Spleen (tissue), 11 donors: Measurements from ENCODE around the gene TOM1L2. TPM values are rescaled to one million over a fixed set of nuclear protein-coding genes. Genes with fewer than 3 reads are reported as not detected.

Experiments used
- DNase-seq: peaks from one replicate; pipeline ENCODE4 v3.0.0-alpha.2; 2020
- H3K27ac ChIP-seq, 8 donors: fragments of 200-600 bp; sonication (generic) in 7 of 8; 1 replicate in 4 of 8; 2 replicates in 4 of 8; pipeline versions ENCODE4 v1.5.0 to v1.8.0; 2016 to 2021; ENCODE audit warnings: inconsistent platforms in 4 of 8, mild to moderate bottlenecking in 4 of 8, moderate library complexity in 1 of 8
- H3K27me3 ChIP-seq, 7 donors: fragments of 200-600 bp; sonication (generic) in 6 of 7; replicated peaks in 1 of 7; 1 replicate in 4 of 7; 2 replicates in 3 of 7; pipeline versions ENCODE4 v1.5.0 to v1.8.0; 2016 to 2021; ENCODE audit warnings: inconsistent platforms in 3 of 7, mild to moderate bottlenecking in 1 of 7
- H3K36me3 ChIP-seq, 6 donors: fragments of 200-600 bp; sonication (generic) in 5 of 6; 1 replicate in 4 of 6; 2 replicates in 2 of 6; pipeline versions ENCODE4 v1.5.0 to v1.8.0; 2016 to 2021; ENCODE audit warnings: inconsistent platforms in 2 of 6
- H3K4me1 ChIP-seq, 6 donors: fragments of 200-600 bp; sonication (generic) in 5 of 6; 1 replicate in 3 of 6; 2 replicates in 3 of 6; pipeline versions ENCODE4 v1.5.0 to v1.8.0; 2016 to 2021; ENCODE audit warnings: inconsistent platforms in 3 of 6
- H3K4me3 ChIP-seq, 8 donors: fragments of 200-600 bp; sonication (generic) in 7 of 8; 1 replicate in 4 of 8; 2 replicates in 4 of 8; pipeline versions ENCODE4 v1.5.0 to v1.8.0; 2016 to 2021; ENCODE audit warnings: inconsistent platforms in 4 of 8, mild to moderate bottlenecking in 4 of 8, moderate library complexity in 2 of 8
- H3K9me3 ChIP-seq, 8 donors: fragments of 200-600 bp; sonication (generic) in 7 of 8; 1 replicate in 4 of 8; 2 replicates in 4 of 8; pipeline versions ENCODE4 v1.5.0 to v1.8.0; 2016 to 2021; ENCODE audit warnings: inconsistent platforms in 4 of 8
- CTCF ChIP-seq, 11 experiments: fragments of 200-600 bp in 7 of 11; fragments of 450-650 bp in 4 of 11; sonication (generic) in 4 of 11; IDR thresholded peaks in 8 of 11; conservative IDR thresholded peaks in 3 of 11; 1 replicate in 7 of 11; 2 replicates in 4 of 11; pipeline versions ENCODE4 v1.4.0 to v1.8.0; 2016 to 2021; ENCODE audit warnings: antibody characterized with exemption in 11 of 11, inconsistent platforms in 4 of 11, mild to moderate bottlenecking in 1 of 11
- POLR2A ChIP-seq, 3 donors: fragments of 450-650 bp; IDR thresholded peaks; one replicate each; pipeline ENCODE4 v1.5.1; 2017; ENCODE audit warnings: antibody characterized with exemption in 3 of 3, mild to moderate bottlenecking in 1 of 3
- POLR2AphosphoS5 ChIP-seq, 3 donors: sonication (generic); formaldehyde crosslinking; IDR thresholded peaks; one replicate each; pipeline ENCODE4 v1.5.1; 2017; ENCODE audit warnings: antibody characterized with exemption in 3 of 3
- WGBS, 5 donors: extraction: QIAGEN DNeasy Blood & Tissue Kit in 3 of 5; methylation state at CpG; one replicate each; pipeline versions ENCODE4 v1.1.5 to v1.1.7; 2013 to 2018; 5-methylcytosine and 5-hydroxymethylcytosine counted together
- intact Hi-C: fragments of 100-400 bp; cut with DNase I; formaldehyde crosslinking; loops from one replicate; pipeline ENCODE4 v1.15.0; 2023; ENCODE audit warnings: low total_unique reads
- polyA plus RNA-seq, 3 donors: library from polyadenylated mRNA; stranded (reverse); fragments of 200-250 nt; gene quantifications; one replicate each; pipeline ENCODE4 v1.2.1, GENCODE V29; 2013
- total RNA-seq, 7 donors: library from RNA; depleted of rRNA in 3 of 7; stranded (reverse); fragments of >200 nt in 3 of 7; fragmentation: NEBNext Ultra II Directional in 4 of 7; extraction: Animal tissue kit (Norgen Biotek cat#: 25700) in 4 of 7; gene quantifications; one replicate each; pipeline versions ENCODE4 v1.1.0 to v1.2.1, GENCODE V29; 2016 to 2021
- donor health status: healthy with polysubstance abuse.
- donor health status: DM: no; HTN: no; CAD: no; lungs with moderate emphysema.
- donor health status: DM: no; HTN: no; CAD: no.
- donor health status: Bipolar disorder and iron deficiency.
- donor health status: healthy.
- donor health status: DM: no; HTN: no; CAD: no.
- donor health status: DM: yes; HTN: yes; CAD: no.

The TOM1L2 gene
- total and polyA plus RNA-seq, 10 donors: 5.3 to 82.6 (median 53.6) TPM

- DNase-seq: no peak
- H3K9me3 ChIP-seq: no peaks in the 10 kb centered on the region
- H3K36me3 ChIP-seq: peaks cover 0 to 48% (median 27%) of the 10 kb centered on the region in 6 donors
- WGBS, 5 donors: 88 to 92% (median 92%) methylated on average over 6 to 7 of the region's 7 CpGs
- H3K27me3 ChIP-seq: no peaks in the 10 kb centered on the region
- no peak for TF ChIP-seq POLR2AphosphoS5 (IDR thresholded peaks at IDR 0.05)
- TF ChIP-seq CTCF (IDR thresholded peaks at IDR 0.05 in 8 of 11, conservative IDR thresholded peaks at IDR 0.05 in 3 of 11): no peak
- no peak for TF ChIP-seq POLR2A (IDR thresholded peaks at IDR 0.05)
- intact Hi-C loops: no loop called here
- no peak overlapping the region for H3K4me3 ChIP-seq
- H3K27ac ChIP-seq: no peak overlapping the region
- H3K4me1 ChIP-seq: peaks cover 34 to 80% (median 54%) of the 10 kb centered on the region in 6 donors
These were observed 151.6 kb downstream of the TOM1L2 start for GRCh38 chr17:17820463-17821158.

GRCh38 chr17:17820046-17820445 lies 152.2 kb downstream of the TOM1L2 start:
- Histone ChIP-seq H3K36me3 (peaks cover 0 to 53% (median 30%) of the 10 kb centered on the region in 6 donors), H3K9me3 (no peaks in the 10 kb centered on the region), H3K4me3 (no peak overlapping the region), H3K27ac (peak overlapping the region in 1 of 8 donors; percentile 23), H3K4me1 (peaks cover 31 to 80% (median 48%) of the 10 kb centered on the region in 6 donors), H3K27me3 (no peaks in the 10 kb centered on the region)
- no peak for DNase-seq
- 85 to 93% (median 88%) methylated on average over 7 to 10 of the region's 10 CpGs for WGBS, 5 donors
- no peak for TF ChIP-seq CTCF (IDR thresholded peaks at IDR 0.05 in 8 of 11, conservative IDR thresholded peaks at IDR 0.05 in 3 of 11)
- no peak for TF ChIP-seq POLR2A (IDR thresholded peaks at IDR 0.05)
- TF ChIP-seq POLR2AphosphoS5 (IDR thresholded peaks at IDR 0.05): no peak
- intact Hi-C loops: no loop called here

- Histone ChIP-seq H3K4me1 (peaks cover 27 to 79% (median 43%) of the 10 kb centered on the region in 6 donors), H3K27ac (peak overlapping the region in 1 of 8 donors; percentile 23), H3K4me3 (no peak overlapping the region), H3K36me3 (peaks cover 0 to 58% (median 34%) of the 10 kb centered on the region in 6 donors), H3K27me3 (no peaks in the 10 kb centered on the region), H3K9me3 (no peaks in the 10 kb centered on the region)
- DNase-seq: peak; percentile 89
- intact Hi-C loops: loop anchor here (10.0 kb wide), 1 partner anchor 95 kb away; no protein-coding TSS in a partner anchor
- 49 to 66% (median 56%) methylated on average over 10 to 12 of the region's 12 CpGs for WGBS, 5 donors
- TF ChIP-seq POLR2A (IDR thresholded peaks at IDR 0.05) (no peak), CTCF (IDR thresholded peaks at IDR 0.05 in 8 of 11, conservative IDR thresholded peaks at IDR 0.05 in 3 of 11) (no peak), POLR2AphosphoS5 (IDR thresholded peaks at IDR 0.05) (peak in 2 of 3 donors; percentile 50 to 72)
These were observed 152.6 kb downstream of the TOM1L2 start for GRCh38 chr17:17819561-17819995.

GRCh38 chr17:17819111-17819510 lies 153.1 kb downstream of the TOM1L2 start:
- no peak overlapping the region for H3K4me3 ChIP-seq
- peak overlapping the region in 1 of 8 donors; percentile 23 for H3K27ac ChIP-seq
- WGBS, 5 donors: 90 to 94% (median 93%) methylated on average over 9 to 12 of the region's 12 CpGs
- H3K9me3 ChIP-seq: no peaks in the 10 kb centered on the region
- TF ChIP-seq CTCF (IDR thresholded peaks at IDR 0.05 in 8 of 11, conservative IDR thresholded peaks at IDR 0.05 in 3 of 11) (no peak), POLR2AphosphoS5 (IDR thresholded peaks at IDR 0.05) (peak in 1 of 3 donors; percentile 28)
- H3K27me3 ChIP-seq: no peaks in the 10 kb centered on the region
- peaks cover 0 to 63% (median 39%) of the 10 kb centered on the region in 6 donors for H3K36me3 ChIP-seq
- H3K4me1 ChIP-seq: peaks cover 22 to 74% (median 39%) of the 10 kb centered on the region in 6 donors
- intact Hi-C loops: loop anchor here (10.0 kb wide), 1 partner anchor 96 kb away; no protein-coding TSS in a partner anchor
- DNase-seq: no peak
